HEK293T (cell line): ENCODE measurements around the gene CDHR3.

Source experiments
- CTCF ChIA-PET: fragments of 350-600 bp; formaldehyde crosslinking; extraction: SDS; loops from one replicate; lab custom pipeline; 2021; ENCODE audit warnings: antibody characterized with exemption, inconsistent platforms; lab: Yijun Ruan, JAX
- POLR2A ChIA-PET: fragments of 350-600 bp; formaldehyde crosslinking; extraction: SDS; loops from one replicate; lab custom pipeline; 2020; ENCODE audit warnings: antibody characterized with exemption, inconsistent platforms; lab: Yijun Ruan, JAX
- DNase-seq: peaks from one replicate; pipeline ENCODE4 v3.0.0; 2012; ENCODE audit warnings: mixed read lengths; ENCODE audit errors: extremely low spot score
- ARNT ChIP-seq: fragments of 450-650 bp; IDR thresholded peaks from 2 replicates; pipeline ENCODE4 v1.6.1; 2017; ENCODE audit warnings: mild to moderate bottlenecking
- BHLHE40 ChIP-seq: fragments of 450-650 bp; IDR thresholded peaks from 2 replicates; pipeline ENCODE4 v1.6.1; 2016; ENCODE audit warnings: mild to moderate bottlenecking, moderate library complexity, borderline replicate concordance
- CTBP1 ChIP-seq: fragments of 450-650 bp; IDR thresholded peaks from 2 replicates; pipeline ENCODE4 v1.6.1; 2016; ENCODE audit warnings: borderline replicate concordance
- ELF4 ChIP-seq: fragments of 450-650 bp; IDR thresholded peaks from 2 replicates; pipeline ENCODE4 v1.6.1; 2017; ENCODE audit warnings: antibody characterized with exemption
- FOXA1 ChIP-seq: fragments of 450-650 bp; IDR thresholded peaks from 2 replicates; pipeline ENCODE4 v1.6.1; 2016; ENCODE audit warnings: mild to moderate bottlenecking
- FOXK2 ChIP-seq: fragments of 450-650 bp; IDR thresholded peaks from 2 replicates; pipeline ENCODE4 v1.6.1; 2016; ENCODE audit warnings: mild to moderate bottlenecking
- FOXM1 ChIP-seq: fragments of 450-650 bp; IDR thresholded peaks from 2 replicates; pipeline ENCODE4 v1.6.1; 2017; ENCODE audit warnings: mild to moderate bottlenecking, borderline replicate concordance
- HDGF ChIP-seq: fragments of 450-650 bp; IDR thresholded peaks from 2 replicates; pipeline ENCODE4 v1.6.1; 2017; ENCODE audit warnings: antibody characterized with exemption, borderline replicate concordance
- L3MBTL2 ChIP-seq: fragments of 450-650 bp; conservative IDR thresholded peaks from 2 replicates; pipeline ENCODE4 v1.6.1; 2016; ENCODE audit warnings: mild to moderate bottlenecking
- LEF1 ChIP-seq: fragments of 450-650 bp; IDR thresholded peaks from 2 replicates; pipeline ENCODE4 v1.6.1; 2017; ENCODE audit warnings: mild to moderate bottlenecking, borderline replicate concordance
- NFRKB ChIP-seq: fragments of 450-650 bp; IDR thresholded peaks from 2 replicates; pipeline ENCODE4 v1.6.1; 2016; ENCODE audit warnings: mild to moderate bottlenecking, moderate library complexity
- SP1 ChIP-seq: fragments of 450-650 bp; IDR thresholded peaks from 2 replicates; pipeline ENCODE4 v1.6.1; 2017
- SUZ12 ChIP-seq: fragments of 450-650 bp; IDR thresholded peaks from 2 replicates; pipeline ENCODE4 v1.6.1; 2016; ENCODE audit warnings: mild to moderate bottlenecking
- TARDBP ChIP-seq: fragments of 450-650 bp; IDR thresholded peaks from 2 replicates; pipeline ENCODE4 v1.6.1; 2016
- ZNF384 ChIP-seq: fragments of 450-650 bp; IDR thresholded peaks from 2 replicates; pipeline ENCODE4 v1.6.1; 2016
- TF ChIP-seq, protein P1 (sequence below): fragments of 450-650 bp; IDR thresholded peaks from 2 replicates; pipeline ENCODE4 v1.6.1; 2016

CDHR3 gene

GRCh38 chr7:106047184-106047583 is 84.1 kb downstream of the CDHR3 start:
- no peak for TF ChIP-seq ELF4
- POLR2A ChIA-PET = interaction anchor here (0.5 kb wide), 1 partner anchor 99 kb away, joined by 3 read pairs; no protein-coding TSS in a partner anchor
- DNase-seq = no peak
- CTCF ChIA-PET = interaction anchor here (0.6 to 0.8 kb wide), 2 partner anchors 282 to 389 kb away, joined by 3 to 5 read pairs; no protein-coding TSS in a partner anchor

GRCh38 chr7:106047818-106048705 is 85.0 kb downstream of the CDHR3 start:
- ChIA-PET POLR2A (no interaction called here), CTCF (no interaction called here)
- DNase-seq = no peak
- TF ChIP-seq BHLHE40 = no peak
- TF ChIP-seq L3MBTL2 = peak; percentile 41; the same call in 1 of the 2 replicates

DNA sequence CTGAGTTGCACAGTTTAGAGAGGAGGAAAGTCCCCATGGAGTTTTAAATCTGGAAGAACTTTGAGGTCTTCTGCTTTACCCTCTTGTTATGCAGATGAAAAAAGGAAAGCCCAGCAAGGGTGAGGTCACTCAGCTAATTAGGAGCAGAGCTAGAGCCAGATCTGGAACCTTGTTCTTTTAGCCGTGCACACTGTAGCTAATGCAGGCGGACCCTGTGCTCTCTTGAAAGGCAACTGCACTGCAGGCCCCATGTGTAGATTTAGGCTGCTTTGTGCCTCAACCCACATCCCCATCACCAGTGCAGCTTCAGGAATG is 85.6 kb downstream of the CDHR3 start:
- no peak for TF ChIP-seq L3MBTL2
- TF ChIP-seq CTBP1 = no peak
- TF ChIP-seq ELF4 = no peak
- TF ChIP-seq ZNF384 = no peak
- TF ChIP-seq FOXK2 = no peak
- TF ChIP-seq TARDBP = no peak
- TF ChIP-seq SP1 = no peak
- TF ChIP-seq FOXA1 = no peak
- TF ChIP-seq FOXM1 = no peak
- TF ChIP-seq SUZ12 = no peak
- no peak for TF ChIP-seq HDGF
- TF ChIP-seq LEF1 = no peak
- TF ChIP-seq, protein P1, sequence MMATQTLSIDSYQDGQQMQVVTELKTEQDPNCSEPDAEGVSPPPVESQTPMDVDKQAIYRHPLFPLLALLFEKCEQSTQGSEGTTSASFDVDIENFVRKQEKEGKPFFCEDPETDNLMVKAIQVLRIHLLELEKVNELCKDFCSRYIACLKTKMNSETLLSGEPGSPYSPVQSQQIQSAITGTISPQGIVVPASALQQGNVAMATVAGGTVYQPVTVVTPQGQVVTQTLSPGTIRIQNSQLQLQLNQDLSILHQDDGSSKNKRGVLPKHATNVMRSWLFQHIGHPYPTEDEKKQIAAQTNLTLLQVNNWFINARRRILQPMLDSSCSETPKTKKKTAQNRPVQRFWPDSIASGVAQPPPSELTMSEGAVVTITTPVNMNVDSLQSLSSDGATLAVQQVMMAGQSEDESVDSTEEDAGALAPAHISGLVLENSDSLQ = no peak
- CTCF ChIA-PET = no interaction called here
- POLR2A ChIA-PET = no interaction called here
- no peak for DNase-seq

GRCh38 chr7:106049139-106049752 is 86.2 kb downstream of the CDHR3 start:
- TF ChIP-seq, protein P1 = no peak
- no peak for TF ChIP-seq BHLHE40
- no peak for TF ChIP-seq SP1
- no peak for TF ChIP-seq FOXM1
- TF ChIP-seq ZNF384 = no peak
- TF ChIP-seq LEF1 = no peak
- TF ChIP-seq HDGF = no peak
- TF ChIP-seq ARNT = no peak
- no peak for TF ChIP-seq NFRKB
- TF ChIP-seq FOXK2 = no peak
- no peak for TF ChIP-seq ELF4
- no peak for TF ChIP-seq FOXA1
- no peak for TF ChIP-seq SUZ12
- no peak for TF ChIP-seq CTBP1
- POLR2A ChIA-PET = no interaction called here
- no peak for DNase-seq
- CTCF ChIA-PET = interaction anchor here (1.0 kb wide), 1 partner anchor 118 kb away, joined by 3 read pairs; no protein-coding TSS in a partner anchor

DNA sequence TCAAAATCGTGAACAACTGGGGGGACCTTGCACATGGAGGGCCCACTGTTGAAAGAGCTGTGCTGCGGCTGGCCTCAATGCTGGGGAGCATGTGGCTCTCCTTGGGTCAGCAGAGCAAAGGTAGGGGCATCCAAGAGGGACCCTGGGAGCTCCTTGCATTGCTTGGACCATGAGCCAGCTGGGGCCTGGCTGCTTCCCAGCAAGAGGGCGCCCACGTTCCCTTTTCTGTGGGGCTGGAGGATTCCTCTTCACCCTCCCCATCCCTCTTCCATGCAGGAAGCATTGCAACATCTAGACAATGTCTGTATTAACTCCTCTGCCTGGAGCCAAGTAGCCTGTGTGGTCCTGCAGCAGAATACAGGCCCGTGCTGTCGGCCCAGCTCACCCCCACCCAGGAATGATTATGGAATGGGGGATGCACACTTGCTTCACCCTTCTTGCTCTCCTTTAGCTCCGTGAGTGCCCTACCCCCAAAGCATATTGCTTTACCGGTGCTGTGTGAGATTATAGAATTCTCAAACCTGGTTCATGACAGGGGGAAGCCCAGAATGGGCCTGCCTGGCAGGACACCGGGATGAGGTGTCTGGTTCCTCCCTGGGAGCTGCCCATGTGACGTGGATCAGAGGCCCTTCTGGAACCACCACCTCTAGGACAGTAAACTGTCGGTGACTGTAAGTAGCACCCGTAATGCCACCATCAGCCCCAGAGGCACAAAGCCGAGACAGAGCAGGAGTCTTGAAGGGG is 87.1 kb downstream of the CDHR3 start:
- ChIA-PET POLR2A (no interaction called here), CTCF (interaction anchor here (1.0 to 1.7 kb wide), 2 partner anchors 104 to 117 kb away, joined by 3 to 5 read pairs; no protein-coding TSS in a partner anchor)
- no peak for DNase-seq

GRCh38 chr7:106050746-106051117 is 87.7 kb downstream of the CDHR3 start:
- TF ChIP-seq SP1 = no peak
- TF ChIP-seq ELF4 = no peak
- TF ChIP-seq L3MBTL2 = no peak
- TF ChIP-seq ZNF384 = no peak
- TF ChIP-seq HDGF = no peak
- TF ChIP-seq BHLHE40 = no peak
- no peak for TF ChIP-seq FOXM1
- TF ChIP-seq CTBP1 = no peak
- TF ChIP-seq LEF1 = no peak
- no peak for TF ChIP-seq FOXK2
- TF ChIP-seq TARDBP = no peak
- no peak for TF ChIP-seq NFRKB
- TF ChIP-seq SUZ12 = no peak
- TF ChIP-seq FOXA1 = no peak
- TF ChIP-seq ARNT = no peak
- TF ChIP-seq, protein P1 = no peak
- POLR2A ChIA-PET = no interaction called here
- no peak for DNase-seq
- CTCF ChIA-PET = interaction anchor here (1.7 kb wide), 1 partner anchor 103 kb away, joined by 5 read pairs; no protein-coding TSS in a partner anchor

More for the DNA sequence above, 87.1 kb downstream of the CDHR3 start:
- TF ChIP-seq FOXM1 = no peak
- no peak for TF ChIP-seq ZNF384
- no peak for TF ChIP-seq SP1
- TF ChIP-seq FOXA1 = no peak
- no peak for TF ChIP-seq L3MBTL2
- no peak for TF ChIP-seq BHLHE40
- TF ChIP-seq CTBP1 = no peak
- TF ChIP-seq TARDBP = no peak
